ENCODE data around the gene ATL3.
"Not testable (repeated sequence)": the region's sequence is repeated elsewhere in the genome, so short reads cannot be mapped to it uniquely, and the experiment has no call there.

ATL3 gene

GRCh38 chr11:63652671-63653070, 18.5 kb downstream of the ATL3 start:
- H3K4me3 ChIP-seq (ENCODE audit: low read length) = no peak overlapping the region
- DNase-seq (ENCODE audit: low read depth) = no peak
- no peak for TF ChIP-seq CTCF (conservative IDR thresholded peaks at IDR 0.05; ENCODE audit: low read depth, low read length)

- H3K4me3 ChIP-seq (ENCODE audit: low read length) = no peak overlapping the region
- TF ChIP-seq CTCF (conservative IDR thresholded peaks at IDR 0.05; ENCODE audit: low read depth, low read length) = no peak
Observed at GRCh38 chr11:63643205-63643604, 28.0 kb downstream of the ATL3 start.

GRCh38 chr11:63641727-63642126, 29.4 kb downstream of the ATL3 start:
- no peak for DNase-seq (ENCODE audit: low read depth)
- TF ChIP-seq CTCF (conservative IDR thresholded peaks at IDR 0.05; ENCODE audit: low read depth, low read length) = no peak
- H3K4me3 ChIP-seq (ENCODE audit: low read length) = no peak overlapping the region

More at GRCh38 chr11:63643205-63643604, 28.0 kb downstream of the ATL3 start:
- no peak for DNase-seq (ENCODE audit: low read depth)

GRCh38 chr11:63639199-63639832, 31.9 kb downstream of the ATL3 start:
- H3K4me3 ChIP-seq (ENCODE audit: low read length) = no peak overlapping the region
- peak; percentile 28 for DNase-seq (ENCODE audit: low read depth)
- no peak for TF ChIP-seq CTCF (conservative IDR thresholded peaks at IDR 0.05; ENCODE audit: low read depth, low read length)

- not testable (repeated sequence) for DNase-seq (ENCODE audit: low read depth); H3K4me3 ChIP-seq (ENCODE audit: low read length)
Observed at GRCh38 chr11:63638436-63638835, 32.7 kb downstream of the ATL3 start.

GRCh38 chr11:63635762-63636465, 35.3 kb downstream of the ATL3 start:
- peak; percentile 91 for TF ChIP-seq CTCF (conservative IDR thresholded peaks at IDR 0.05; ENCODE audit: low read depth, low read length)

GRCh38 chr11:63629426-63629825, 41.8 kb downstream of the ATL3 start:
- H3K4me3 ChIP-seq (ENCODE audit: low read length) = no peak overlapping the region
- no peak for TF ChIP-seq CTCF (conservative IDR thresholded peaks at IDR 0.05; ENCODE audit: low read depth, low read length)
- no peak for DNase-seq (ENCODE audit: low read depth)

More at GRCh38 chr11:63635762-63636465, 35.3 kb downstream of the ATL3 start:
- H3K4me3 ChIP-seq (ENCODE audit: low read length) = no peak overlapping the region
- DNase-seq (ENCODE audit: low read depth) = no peak
